ENCODE measurements around the gene BEX5.
"Not testable (repeated sequence)": the region's sequence is repeated elsewhere in the genome, so short reads cannot be mapped to it uniquely, and the experiment has no call there.

- TF ChIP-seq CTCF (conservative IDR thresholded peaks at IDR 0.05; ENCODE audit: low read length); EZH2phosphoT487 (IDR thresholded peaks at IDR 0.05; ENCODE audit: borderline replicate concordance): not testable (repeated sequence)
Observed at GRCh38 chrX:102125014-102125413, 30.8 kb downstream of the BEX5 start.

All from Loucy (cell line).